Panc1 (cell line): ENCODE data around the gene TRPV5. TPM values are rescaled to one million over a fixed set of nuclear protein-coding genes. Genes with fewer than 3 reads are reported as not detected.

Experiments
- ATAC-seq: fragments of 200-7000 bp; cut with Tn5 transposase; 2 replicates; pipeline ENCODE4 v1.9.1; 2020; ENCODE audit warnings: mild to moderate bottlenecking, moderate library complexity
- BruUV-seq: library from RNA; stranded (reverse); fragments of 400-500 nt; replicated peaks from 2 replicates; lab custom pipeline; 2021; lab: Mats Ljungman, UMichigan
- CTCF ChIA-PET: fragments of 300-600 bp; sonication (Branson Sonifier 250); formaldehyde crosslinking; loops from one replicate; lab custom pipeline; 2022; ENCODE audit warnings: antibody characterized with exemption; lab: Charles Lee
- POLR2A ChIA-PET: fragments of 300-600 bp; sonication (Branson Sonifier 250); formaldehyde crosslinking; loops from one replicate; lab custom pipeline; 2022; ENCODE audit warnings: antibody characterized with exemption; lab: Charles Lee
- DNase-seq: peaks from one replicate; pipeline ENCODE4 v3.0.0-alpha.2; 2010; ENCODE audit warnings: low read depth, low spot score
- H3K27ac ChIP-seq: 2 replicates; pipeline ENCODE4 v1.5.1; 2011; ENCODE audit warnings: mild to moderate bottlenecking, low read length, inconsistent platforms
- H3K27me3 ChIP-seq: fragments of 200-500 bp; sonication (Bioruptor generic); 2 replicates; pipeline ENCODE4 v1.6.0; 2014; ENCODE audit warnings: low read length, inconsistent platforms; ENCODE audit not compliant: control insufficient read depth, insufficient read depth
- H3K36me3 ChIP-seq: fragments of 200-500 bp; sonication (Bioruptor generic); 2 replicates; pipeline ENCODE4 v1.5.1; 2014; ENCODE audit warnings: inconsistent platforms, mild to moderate bottlenecking, low read length, moderate library complexity; ENCODE audit not compliant: control insufficient read depth, insufficient read depth
- H3K4me1 ChIP-seq: 2 replicates; pipeline ENCODE4 v1.5.1; 2011; ENCODE audit warnings: inconsistent platforms, mild to moderate bottlenecking, low read length, moderate library complexity; ENCODE audit not compliant: control insufficient read depth, insufficient read depth
- H3K4me3 ChIP-seq, 2 experiments: 2 replicates each; pipeline ENCODE4 v1.5.1; 2011 to 2012; ENCODE audit warnings: low read depth in 2 of 2, low read length in 2 of 2, mild to moderate bottlenecking in 2 of 2, inconsistent platforms in 1 of 2, moderate library complexity in 1 of 2
- H3K9me3 ChIP-seq: fragments of 200-500 bp; sonication (Bioruptor generic); 2 replicates; pipeline ENCODE4 v1.5.1; 2014; ENCODE audit warnings: low read depth, mild to moderate bottlenecking, inconsistent platforms, low read length, moderate library complexity; ENCODE audit not compliant: control insufficient read depth, insufficient read depth
- CTCF ChIP-seq: fragments of 450-650 bp; IDR thresholded peaks from 2 replicates; pipeline ENCODE4 v1.5.1; 2017; ENCODE audit warnings: mild to moderate bottlenecking
- POLR2AphosphoS5 ChIP-seq: IDR thresholded peaks from 2 replicates; pipeline ENCODE4 v1.6.1; 2012; ENCODE audit warnings: mild to moderate bottlenecking, low read depth, low read length, moderate library complexity
- REST ChIP-seq, 2 experiments: IDR thresholded peaks; 2 replicates each; pipeline ENCODE4 v1.6.1; 2011 to 2012; ENCODE audit warnings: low read depth in 2 of 2, control low read depth in 1 of 2, low read length in 1 of 2, mild to moderate bottlenecking in 1 of 2, moderate library complexity in 1 of 2; ENCODE audit not compliant: insufficient read depth in 1 of 2
- SIN3A ChIP-seq: IDR thresholded peaks from 2 replicates; pipeline ENCODE4 v1.6.1; 2012; ENCODE audit warnings: low read depth, mild to moderate bottlenecking, low read length, moderate library complexity, borderline replicate concordance; ENCODE audit not compliant: insufficient read depth
- TCF7L2 ChIP-seq: IDR thresholded peaks from 2 replicates; pipeline ENCODE4 v1.6.1; 2011; ENCODE audit warnings: mild to moderate bottlenecking, low read depth, low read length, inconsistent platforms
- in situ Hi-C: cut with HindIII; loops from 2 replicates; pipeline ENCODE4 v1.10.0; 2016; ENCODE audit warnings: low sequenced_read_pairs, low pct_unique_long_range_greater_than_20kb
- intact Hi-C: fragments of 100-400 bp; cut with micrococcal nuclease; formaldehyde crosslinking; loops from one replicate; pipeline ENCODE4 v1.10.0; 2022; ENCODE audit not compliant: unreplicated experiment
- total RNA-seq: library from RNA; stranded (reverse); gene quantifications from one replicate; pipeline ENCODE4 v1.2.1, GENCODE V29; 2021; ENCODE audit not compliant: unreplicated experiment

Gene TRPV5
- total RNA-seq, 1 experiment from 2014 or later: not detected

- no peak for DNase-seq
- ATAC-seq: no peak
- intact Hi-C loops (no loop called here), in situ Hi-C loops (no loop called here)
- BruUV-seq: no TSS peak
- Histone ChIP-seq H3K4me3 (no peak overlapping the region), H3K27me3 (no peaks in the 10 kb centered on the region), H3K27ac (no peak overlapping the region), H3K4me1 (no peaks in the 10 kb centered on the region), H3K36me3 (no peaks in the 10 kb centered on the region), H3K9me3 (no peaks in the 10 kb centered on the region)
- TF ChIP-seq REST (IDR thresholded peaks at IDR 0.05; ENCODE audit: insufficient read depth in 1 of 2, low read depth in 2 of 2, low read length in 1 of 2) (no peak), SIN3A (no peak), TCF7L2 (no peak), POLR2AphosphoS5 (no peak), CTCF (no peak)
- CTCF ChIA-PET: interaction anchor here (0.6 kb wide), 1 partner anchor 87 kb away, joined by 3 read pairs; no protein-coding TSS in a partner anchor
- POLR2A ChIA-PET: no interaction called here
These were observed 31.1 kb upstream of the TRPV5 start for GRCh38 chr7:142964502-142965246.

- BruUV-seq: no TSS peak
- intact Hi-C loops (no loop called here), in situ Hi-C loops (no loop called here)
- H3K27ac ChIP-seq: no peak overlapping the region
- ATAC-seq (no peak), DNase-seq (no peak)
- no peaks in the 10 kb centered on the region for H3K27me3 ChIP-seq
- no peak overlapping the region for H3K4me3 ChIP-seq
- ChIA-PET POLR2A (no interaction called here), CTCF (no interaction called here)
- H3K9me3 ChIP-seq: no peaks in the 10 kb centered on the region
- TF ChIP-seq POLR2AphosphoS5 (no peak), CTCF (no peak), REST (IDR thresholded peaks at IDR 0.05; ENCODE audit: insufficient read depth in 1 of 2, low read depth in 2 of 2, low read length in 1 of 2) (no peak), SIN3A (no peak), TCF7L2 (no peak)
- no peaks in the 10 kb centered on the region for H3K36me3 ChIP-seq
- no peaks in the 10 kb centered on the region for H3K4me1 ChIP-seq
These were observed 30.4 kb upstream of the TRPV5 start for GRCh38 chr7:142963993-142964392.
